Suprapubic skin (tissue), 3 donors: ENCODE measurements around the gene SCIN.

Experiments
- EP300 ChIP-seq: sonication (generic); formaldehyde crosslinking; IDR thresholded peaks from one replicate; pipeline ENCODE4 v1.6.1; 2017; ENCODE audit warnings: antibody characterized with exemption
- TF ChIP-seq, protein P1 (sequence below), 2 donors: fragments of 200-600 bp in 1 of 2; fragments of 450-650 bp in 1 of 2; sonication (generic) in 1 of 2; IDR thresholded peaks; one replicate each; pipeline ENCODE4 v1.5.1; 2016 to 2019; ENCODE audit warnings: antibody characterized with exemption in 2 of 2, mild to moderate bottlenecking in 1 of 2, moderate library complexity in 1 of 2

DNA sequence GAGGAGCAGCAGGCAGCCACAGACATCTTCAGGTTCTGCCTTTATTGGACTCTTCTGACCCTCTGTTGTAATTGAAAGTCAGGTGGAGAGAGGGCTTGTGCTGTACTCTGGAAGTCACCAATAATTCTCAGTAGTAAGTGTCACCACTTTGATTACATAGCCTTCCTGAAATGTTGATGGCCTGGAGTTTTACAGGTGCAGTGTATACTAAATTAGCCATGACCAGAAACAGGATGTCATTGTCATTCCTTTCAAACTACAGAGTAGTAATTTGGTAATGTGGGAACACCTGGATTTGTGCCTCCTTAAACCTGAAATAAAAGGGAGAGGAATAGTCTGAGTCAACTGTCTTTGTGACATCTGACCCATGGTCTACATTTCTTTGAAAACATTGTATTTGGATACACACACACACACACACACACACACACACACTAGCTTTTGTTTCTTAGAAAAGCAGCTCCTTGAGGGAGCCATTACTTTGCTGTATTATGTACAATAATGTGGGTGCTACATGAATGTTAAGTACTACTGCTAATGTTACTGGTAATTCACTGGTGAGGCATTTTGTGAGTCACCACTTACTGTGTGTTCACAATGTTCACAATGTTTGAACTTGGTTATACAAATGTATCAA is 136.5 kb downstream of the SCIN start:
- TF ChIP-seq, protein P1, sequence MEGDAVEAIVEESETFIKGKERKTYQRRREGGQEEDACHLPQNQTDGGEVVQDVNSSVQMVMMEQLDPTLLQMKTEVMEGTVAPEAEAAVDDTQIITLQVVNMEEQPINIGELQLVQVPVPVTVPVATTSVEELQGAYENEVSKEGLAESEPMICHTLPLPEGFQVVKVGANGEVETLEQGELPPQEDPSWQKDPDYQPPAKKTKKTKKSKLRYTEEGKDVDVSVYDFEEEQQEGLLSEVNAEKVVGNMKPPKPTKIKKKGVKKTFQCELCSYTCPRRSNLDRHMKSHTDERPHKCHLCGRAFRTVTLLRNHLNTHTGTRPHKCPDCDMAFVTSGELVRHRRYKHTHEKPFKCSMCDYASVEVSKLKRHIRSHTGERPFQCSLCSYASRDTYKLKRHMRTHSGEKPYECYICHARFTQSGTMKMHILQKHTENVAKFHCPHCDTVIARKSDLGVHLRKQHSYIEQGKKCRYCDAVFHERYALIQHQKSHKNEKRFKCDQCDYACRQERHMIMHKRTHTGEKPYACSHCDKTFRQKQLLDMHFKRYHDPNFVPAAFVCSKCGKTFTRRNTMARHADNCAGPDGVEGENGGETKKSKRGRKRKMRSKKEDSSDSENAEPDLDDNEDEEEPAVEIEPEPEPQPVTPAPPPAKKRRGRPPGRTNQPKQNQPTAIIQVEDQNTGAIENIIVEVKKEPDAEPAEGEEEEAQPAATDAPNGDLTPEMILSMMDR (IDR thresholded peaks at IDR 0.05), result no peak
- no peak for TF ChIP-seq EP300
